HepG2 (cell line): Measurements from ENCODE around the gene B3GNT2. TPM values are rescaled to one million over a fixed set of nuclear protein-coding genes. Genes with fewer than 3 reads are reported as not detected.

Experiments used
- ATAC-seq: fragments of 200-7000 bp; cut with Tn5 transposase; 3 replicates; pipeline ENCODE4 v1.9.1; 2020; ENCODE audit warnings: mild to moderate bottlenecking, moderate library complexity
- BruUV-seq: library from RNA; stranded (reverse); fragments of 400-500 nt; replicated peaks from 2 replicates; lab custom pipeline; 2021; lab: Mats Ljungman, UMichigan
- CTCF ChIA-PET: fragments of 300-600 bp; formaldehyde crosslinking; extraction: SDS; loops from one replicate; lab custom pipeline; 2021; ENCODE audit warnings: low total read pairs, inconsistent platforms, low intra/inter-chr PET ratio; lab: Yijun Ruan, JAX
- POLR2A ChIA-PET: fragments of 350-600 bp; sonication (Branson Sonifier 250); formaldehyde crosslinking; loops from one replicate; lab custom pipeline; 2020; ENCODE audit warnings: antibody characterized with exemption, inconsistent platforms; lab: Yijun Ruan, JAX
- DNase-seq: peaks from one replicate; pipeline ENCODE4 v3.0.0-alpha.2; 2015; ENCODE audit warnings: low spot score
- FAIRE-seq: peaks from 3 replicates; lab custom pipeline; 2011; peaks lifted over from hg19 to GRCh38; lab: Jason Lieb, UNC
- H2AFZ ChIP-seq: one replicate; pipeline ENCODE4 v1.6.1; 2011; ENCODE audit warnings: low read length, inconsistent platforms
- H3K27ac ChIP-seq: fragments of 300-600 bp; 3 replicates; pipeline ENCODE4 v1.8.0; 2011; ENCODE audit warnings: mixed run types, mild to moderate bottlenecking, mixed read lengths, low read length, inconsistent platforms; ENCODE audit not compliant: insufficient read depth; ENCODE audit errors: extremely low read length
- H3K27me3 ChIP-seq, 2 experiments: fragments of 200-600 bp in 1 of 2; 2 replicates in 1 of 2; 3 replicates in 1 of 2; pipeline versions ENCODE4 v1.6.0 to v1.8.0; 2011; ENCODE audit warnings: low read length in 2 of 2, mild to moderate bottlenecking in 2 of 2, moderate library complexity in 2 of 2, inconsistent platforms in 1 of 2; ENCODE audit not compliant: insufficient read depth in 2 of 2, control insufficient read depth in 1 of 2
- H3K36me3 ChIP-seq, 2 experiments: fragments of 200-600 bp in 1 of 2; replicated peaks in 1 of 2; 2 replicates in 1 of 2; 3 replicates in 1 of 2; pipeline versions ENCODE4 v1.5.1 to v1.8.0; 2011; ENCODE audit warnings: low read length in 2 of 2, inconsistent platforms in 1 of 2; ENCODE audit not compliant: insufficient read depth in 2 of 2, control insufficient read depth in 1 of 2
- H3K4me1 ChIP-seq: 2 replicates; pipeline ENCODE4 v1.5.1; 2012; ENCODE audit warnings: low read length, inconsistent platforms; ENCODE audit not compliant: insufficient read depth
- H3K4me2 ChIP-seq: 2 replicates; pipeline ENCODE4 v1.6.0; 2011; ENCODE audit warnings: low read depth, low read length, inconsistent platforms
- H3K4me3 ChIP-seq, 3 experiments: fragments of 200-600 bp in 1 of 3; sonication (generic), shearing (Covaris generic) in 1 of 3; replicated peaks in 1 of 3; 2 replicates each; pipeline ENCODE4 v1.5.1; 2011 to 2016; ENCODE audit warnings: low read length in 3 of 3, inconsistent platforms in 2 of 3, low read depth in 2 of 3, mild to moderate bottlenecking in 2 of 3, control low read depth in 1 of 3, mixed read lengths in 1 of 3; ENCODE audit not compliant: insufficient read depth in 1 of 3
- H3K79me2 ChIP-seq: one replicate; pipeline ENCODE4 v1.6.1; 2011; ENCODE audit warnings: low read length, inconsistent platforms; ENCODE audit not compliant: insufficient read depth
- H3K9ac ChIP-seq: 2 replicates; pipeline ENCODE4 v1.6.0; 2011; ENCODE audit warnings: mild to moderate bottlenecking, low read depth, low read length, inconsistent platforms; ENCODE audit not compliant: insufficient read depth
- H3K9me3 ChIP-seq: 2 replicates; pipeline ENCODE4 v1.5.1; 2012; ENCODE audit warnings: mild to moderate bottlenecking, low read length
- H4K20me1 ChIP-seq: 2 replicates; pipeline ENCODE4 v1.6.0; 2011; ENCODE audit warnings: inconsistent platforms, mild to moderate bottlenecking, low read length, moderate library complexity; ENCODE audit not compliant: insufficient read depth
- ARHGAP35 ChIP-seq: sonication (generic); formaldehyde crosslinking; IDR thresholded peaks from 2 replicates; pipeline ENCODE4 v1.9.0; 2022; ENCODE audit warnings: mild to moderate bottlenecking, inconsistent platforms, moderate library complexity, missing genetic modification reagents, borderline replicate concordance
- CEBPB ChIP-seq: IDR thresholded peaks from 2 replicates; pipeline ENCODE4 v1.6.1; 2011; ENCODE audit warnings: low read depth, low read length, improper control_type of control experiment, borderline replicate concordance
- CEBPG ChIP-seq: IDR thresholded peaks from 2 replicates; pipeline ENCODE4 v1.6.1; 2016
- KLF6 ChIP-seq: IDR thresholded peaks from 2 replicates; pipeline ENCODE4 v1.8.0; 2016; ENCODE audit warnings: missing biosample characterization, missing genetic modification reagents
- XRCC5 ChIP-seq: fragments of 200-400 bp; formaldehyde crosslinking; optimal IDR thresholded peaks from 2 replicates; pipeline ENCODE3; 2017; ENCODE audit warnings: mild to moderate bottlenecking, low read length
- ZNF407 ChIP-seq: sonication (generic); formaldehyde crosslinking; IDR thresholded peaks from one replicate; pipeline ENCODE4 v1.5.1; 2020; ENCODE audit warnings: mild to moderate bottlenecking, missing genetic modification reagents; ENCODE audit errors: not compliant biosample characterization
- ZNF512 ChIP-seq: sonication (generic); formaldehyde crosslinking; IDR thresholded peaks from 2 replicates; pipeline ENCODE4 v1.4.0; 2020; ENCODE audit warnings: mild to moderate bottlenecking, missing genetic modification reagents
- WGBS: methylation state at CpG from one replicate; pipeline ENCODE4 v1.1.6; 2017; ENCODE audit warnings: low lambda C conversion rate; 5-methylcytosine and 5-hydroxymethylcytosine counted together
- in situ Hi-C: cut with HindIII; loops from 2 replicates; pipeline ENCODE4 v1.10.0; 2017; ENCODE audit warnings: low pct_unique_long_range_greater_than_20kb; ENCODE audit not compliant: extremely low pct_ligation_motif_present
- intact Hi-C: fragments of 100-400 bp; cut with micrococcal nuclease; formaldehyde crosslinking; loops from one replicate; pipeline ENCODE4 v1.10.0; 2022; ENCODE audit not compliant: unreplicated experiment
- polyA plus RNA-seq, 8 experiments: library from polyadenylated mRNA; depleted of rRNA in 3 of 8; stranded (reverse) in 7 of 8; unstranded in 1 of 8; fragments of >200 nt; fragmentation: Illumina TruSeq in 4 of 8; extraction: Trizol in 4 of 8; gene quantifications; 2 replicates each; pipeline versions ENCODE4 v1.2.1 to v1.2.3, GENCODE V29; 2011 to 2016; ENCODE audit warnings: low read depth in 4 of 8, missing spikeins in 1 of 8, mixed read lengths in 1 of 8; ENCODE audit not compliant: insufficient read depth in 1 of 8
- total RNA-seq, 5 experiments: library from RNA; depleted of rRNA; stranded (reverse); fragments of >200 nt; fragmentation: Illumina TruSeq; extraction: Trizol; gene quantifications; 2 replicates each; pipeline ENCODE4 v1.2.3, GENCODE V29; 2016; ENCODE audit warnings: low read depth in 1 of 5

Gene B3GNT2
- total and polyA plus RNA-seq, 2 of the 13 experiments (the other 11 are each of a cell fraction or from before 2014, with no cell fraction given), result 26.3 to 28.5 TPM

- 86% methylated on average over 5 of the region's 5 CpGs for WGBS
- intact Hi-C loops (no loop called here), in situ Hi-C loops (no loop called here)
- Histone ChIP-seq H3K9me3 (peaks cover 9% of the 10 kb centered on the region; the same call in 1 of the 2 replicates), H2AFZ (no peak overlapping the region), H3K27me3 (no peaks in the 10 kb centered on the region), H3K4me2 (no peak overlapping the region), H3K9ac (no peak overlapping the region), H3K79me2 (peaks cover 87% of the 10 kb centered on the region), H3K4me3 (no peak overlapping the region), H3K36me3 (peaks cover 6 to 12% of the 10 kb centered on the region in 2 experiments), H4K20me1 (peaks cover 84% of the 10 kb centered on the region), H3K27ac (no peak overlapping the region), H3K4me1 (peaks cover 54% of the 10 kb centered on the region)
- ATAC-seq (no peak), FAIRE-seq (no peak), DNase-seq (no peak)
- ChIA-PET CTCF (no interaction called here), POLR2A (no interaction called here)
- BruUV-seq, result no TSS peak
- TF ChIP-seq CEBPG (CRISPR knock-in tag) (0 out of 2 replicates have a peak, but pooled peaks have one; percentile 22), CEBPB (peak; percentile 64), ARHGAP35 (CRISPR knock-in tag) (no peak), KLF6 (no peak)
Measured at GRCh38 chr2:62217970-62218369, 22.1 kb downstream of the B3GNT2 start.

- Histone ChIP-seq H3K27me3 (no peaks in the 10 kb centered on the region), H4K20me1 (peaks cover 72% of the 10 kb centered on the region), H3K79me2 (peaks cover 82% of the 10 kb centered on the region), H3K27ac (no peak overlapping the region), H3K4me3 (no peak overlapping the region), H3K9me3 (peaks cover 9% of the 10 kb centered on the region; the same call in 1 of the 2 replicates), H3K9ac (no peak overlapping the region), H2AFZ (no peak overlapping the region), H3K36me3 (peaks cover 7 to 20% of the 10 kb centered on the region in 2 experiments), H3K4me2 (no peak overlapping the region), H3K4me1 (peaks cover 65% of the 10 kb centered on the region)
- in situ Hi-C loops, result no loop called here
- POLR2A ChIA-PET, result no interaction called here
- FAIRE-seq, result no peak
- DNase-seq, result no peak
- BruUV-seq, result no TSS peak
- CTCF ChIA-PET, result no interaction called here
- intact Hi-C loops, result no loop called here
- TF ChIP-seq ZNF512 (CRISPR knock-in tag), result no peak
- no peak for TF ChIP-seq ZNF407 (CRISPR knock-in tag)
- no peak for TF ChIP-seq XRCC5
- WGBS, result 97% methylated on average over 4 of the region's 4 CpGs
- ATAC-seq, result no peak
Measured at GRCh38 chr2:62219407-62220159, 23.7 kb downstream of the B3GNT2 start.
